Stimulated activated naive CD8-positive, alpha-beta T cell treated with anti-CD3 and anti-CD28 coated beads, Interleukin-15, amount 100 ng/mL, for 72 hours (primary cell): Measurements from ENCODE around the gene ALDH5A1.

Experiments used
- ATAC-seq: fragments of 150-1000 bp; cut with Tn5 transposase; 2 replicates; pipeline ENCODE4 v1.10.0; 2021; ENCODE audit warnings: mild to moderate bottlenecking, moderate library complexity
- DNase-seq, 2 donors: peaks; one replicate each; pipeline ENCODE4 v3.0.0; 2021 to 2022
- H3K27ac Mint-ChIP-seq, 2 donors: one replicate each; pipeline ENCODE4 v1.8.0; 2022; ENCODE audit warnings: mild to moderate bottlenecking in 2 of 2, mixed read lengths in 2 of 2, moderate library complexity in 2 of 2
- H3K27me3 Mint-ChIP-seq: one replicate; pipeline ENCODE4 v1.8.0; 2022; ENCODE audit warnings: mixed read lengths
- H3K4me1 Mint-ChIP-seq: one replicate; pipeline ENCODE4 v1.8.0; 2022; ENCODE audit warnings: mild to moderate bottlenecking, mixed read lengths
- H3K4me3 Mint-ChIP-seq, 2 donors: one replicate each; pipeline ENCODE4 v1.8.0; 2022; ENCODE audit warnings: mild to moderate bottlenecking in 2 of 2, mixed read lengths in 2 of 2, moderate library complexity in 1 of 2
- H3K9me3 Mint-ChIP-seq, 2 donors: one replicate each; pipeline ENCODE4 v1.8.0; 2022; ENCODE audit warnings: mixed read lengths in 2 of 2

The ALDH5A1 gene

GRCh38 chr6:24494821-24495795, at the start of gene ALDH5A1:
Gene ALDH5A1, plus strand, starts transcription at chr6:24494969. Its CDS starts 28 bp downstream, at chr6:24494997.
- H3K4me1 Mint-ChIP-seq: peaks cover 39% of the 10 kb centered on the region
- ATAC-seq (peak; percentile 84), DNase-seq (peak; percentile 89 to 90)
- H3K27ac Mint-ChIP-seq: peak within 1 kb of the TSS; percentile 79 to 89
- H3K4me3 Mint-ChIP-seq: peak within 1 kb of the TSS; percentile 85 to 87
- peaks cover 9 to 12% of the 10 kb centered on the region in 2 donors for H3K9me3 Mint-ChIP-seq
- no peaks in the 10 kb centered on the region for H3K27me3 Mint-ChIP-seq

GRCh38 chr6:24445704-24446103, 49.1 kb upstream of the ALDH5A1 start:
- DNase-seq: no peak
- no peaks in the 10 kb centered on the region for H3K27me3 Mint-ChIP-seq
- no peaks in the 10 kb centered on the region for H3K9me3 Mint-ChIP-seq
- H3K4me3 Mint-ChIP-seq: no peak overlapping the region
- no peak for ATAC-seq
- no peaks in the 10 kb centered on the region for H3K4me1 Mint-ChIP-seq
- H3K27ac Mint-ChIP-seq: no peak overlapping the region

- Mint-ChIP-seq H3K27me3 (no peaks in the 10 kb centered on the region), H3K4me1 (no peaks in the 10 kb centered on the region), H3K4me3 (no peak overlapping the region), H3K9me3 (no peaks in the 10 kb centered on the region), H3K27ac (no peak overlapping the region)
- no peak for ATAC-seq
- DNase-seq: no peak
These were observed 48.1 kb upstream of the ALDH5A1 start for GRCh38 chr6:24446670-24447069.

GRCh38 chr6:24448396-24448795, 46.4 kb upstream of the ALDH5A1 start:
- Mint-ChIP-seq H3K27me3 (no peaks in the 10 kb centered on the region), H3K4me1 (no peaks in the 10 kb centered on the region), H3K4me3 (no peak overlapping the region), H3K9me3 (no peaks in the 10 kb centered on the region), H3K27ac (no peak overlapping the region)
- no peak for ATAC-seq
- DNase-seq: no peak

GRCh38 chr6:24448828-24449525, 45.8 kb upstream of the ALDH5A1 start:
- H3K27ac Mint-ChIP-seq: no peak overlapping the region
- DNase-seq: no peak
- no peaks in the 10 kb centered on the region for H3K27me3 Mint-ChIP-seq
- no peaks in the 10 kb centered on the region for H3K9me3 Mint-ChIP-seq
- no peak overlapping the region for H3K4me3 Mint-ChIP-seq
- no peaks in the 10 kb centered on the region for H3K4me1 Mint-ChIP-seq
- no peak for ATAC-seq

- H3K4me1 Mint-ChIP-seq: no peaks in the 10 kb centered on the region
- DNase-seq (no peak), ATAC-seq (no peak)
- H3K27ac Mint-ChIP-seq: no peak overlapping the region
- H3K27me3 Mint-ChIP-seq: no peaks in the 10 kb centered on the region
- H3K9me3 Mint-ChIP-seq: no peaks in the 10 kb centered on the region
- H3K4me3 Mint-ChIP-seq: no peak overlapping the region
These were observed 43.0 kb upstream of the ALDH5A1 start for GRCh38 chr6:24451581-24452388.

- no peak for ATAC-seq
- Mint-ChIP-seq H3K4me3 (no peak overlapping the region), H3K9me3 (no peaks in the 10 kb centered on the region), H3K27me3 (no peaks in the 10 kb centered on the region), H3K27ac (peak overlapping the region in 1 of 2 donors; percentile 34), H3K4me1 (no peaks in the 10 kb centered on the region)
- no peak for DNase-seq
These were observed 40.8 kb upstream of the ALDH5A1 start for GRCh38 chr6:24453921-24454320.

- no peaks in the 10 kb centered on the region for H3K27me3 Mint-ChIP-seq
- DNase-seq (no peak), ATAC-seq (no peak)
- peak overlapping the region in 1 of 2 donors; percentile 34 for H3K27ac Mint-ChIP-seq
- H3K9me3 Mint-ChIP-seq: no peaks in the 10 kb centered on the region
- H3K4me1 Mint-ChIP-seq: no peaks in the 10 kb centered on the region
- H3K4me3 Mint-ChIP-seq: no peak overlapping the region
These were observed 40.3 kb upstream of the ALDH5A1 start for GRCh38 chr6:24454452-24454851.

- no peak for DNase-seq
- Mint-ChIP-seq H3K27me3 (no peaks in the 10 kb centered on the region), H3K4me3 (no peak overlapping the region), H3K9me3 (no peaks in the 10 kb centered on the region), H3K4me1 (no peaks in the 10 kb centered on the region), H3K27ac (no peak overlapping the region)
- ATAC-seq: no peak
These were observed 39.7 kb upstream of the ALDH5A1 start for GRCh38 chr6:24455061-24455460.

- Mint-ChIP-seq H3K4me3 (no peak overlapping the region), H3K27me3 (no peaks in the 10 kb centered on the region), H3K4me1 (no peaks in the 10 kb centered on the region), H3K27ac (no peak overlapping the region), H3K9me3 (no peaks in the 10 kb centered on the region)
- ATAC-seq (no peak), DNase-seq (no peak)
These were observed 36.6 kb upstream of the ALDH5A1 start for GRCh38 chr6:24458134-24458533.

GRCh38 chr6:24458941-24459340, 35.8 kb upstream of the ALDH5A1 start:
- Mint-ChIP-seq H3K27ac (peak overlapping the region in 1 of 2 donors; percentile 68), H3K4me1 (no peaks in the 10 kb centered on the region), H3K4me3 (no peak overlapping the region), H3K9me3 (no peaks in the 10 kb centered on the region), H3K27me3 (no peaks in the 10 kb centered on the region)
- ATAC-seq (no peak), DNase-seq (no peak)

GRCh38 chr6:24460966-24461365, 33.8 kb upstream of the ALDH5A1 start:
- Mint-ChIP-seq H3K4me1 (no peaks in the 10 kb centered on the region), H3K4me3 (no peak overlapping the region), H3K27ac (no peak overlapping the region), H3K27me3 (no peaks in the 10 kb centered on the region), H3K9me3 (no peaks in the 10 kb centered on the region)
- DNase-seq (no peak), ATAC-seq (no peak)

- Mint-ChIP-seq H3K27ac (no peak overlapping the region), H3K4me3 (no peak overlapping the region), H3K4me1 (no peaks in the 10 kb centered on the region), H3K9me3 (no peaks in the 10 kb centered on the region), H3K27me3 (no peaks in the 10 kb centered on the region)
- ATAC-seq: no peak
- no peak for DNase-seq
These were observed 30.3 kb upstream of the ALDH5A1 start for GRCh38 chr6:24464253-24465038.

- DNase-seq: no peak
- H3K27me3 Mint-ChIP-seq: no peaks in the 10 kb centered on the region
- no peaks in the 10 kb centered on the region for H3K4me1 Mint-ChIP-seq
- ATAC-seq: no peak
- no peaks in the 10 kb centered on the region for H3K9me3 Mint-ChIP-seq
- H3K4me3 Mint-ChIP-seq: no peak overlapping the region
- no peak overlapping the region for H3K27ac Mint-ChIP-seq
These were observed 25.0 kb upstream of the ALDH5A1 start for GRCh38 chr6:24469811-24470210.

GRCh38 chr6:24472181-24472580, 22.6 kb upstream of the ALDH5A1 start:
- no peaks in the 10 kb centered on the region for H3K9me3 Mint-ChIP-seq
- H3K4me1 Mint-ChIP-seq: no peaks in the 10 kb centered on the region
- H3K27ac Mint-ChIP-seq: no peak overlapping the region
- DNase-seq (no peak), ATAC-seq (no peak)
- H3K4me3 Mint-ChIP-seq: no peak overlapping the region
- no peaks in the 10 kb centered on the region for H3K27me3 Mint-ChIP-seq
